Measurements from ENCODE around the gene THSD7B. TPM values are rescaled to one million over a fixed set of nuclear protein-coding genes. Genes with fewer than 3 reads are reported as not detected.

Gene THSD7B
- total RNA-seq, 1 experiment from 2014 or later: 6.9 TPM

GRCh38 chr2:137167651-137168050, 402.3 kb downstream of the THSD7B start:
- Mint-ChIP-seq H3K36me3 (ENCODE audit: insufficient read depth, unreplicated experiment) (no peaks in the 10 kb centered on the region), H3K27me3 (ENCODE audit: insufficient read depth, unreplicated experiment) (no peaks in the 10 kb centered on the region), H3K9me3 (ENCODE audit: unreplicated experiment) (peaks cover 12% of the 10 kb centered on the region), H3K27ac (ENCODE audit: unreplicated experiment) (no peak overlapping the region), H3K4me1 (ENCODE audit: low read depth, unreplicated experiment) (peaks cover 10% of the 10 kb centered on the region), H3K4me3 (ENCODE audit: unreplicated experiment) (no peak overlapping the region)
- no peak for DNase-seq
- BruUV-seq (replicated peaks): no TSS peak
- Histone ChIP-seq H3K27me3 (replicated peaks; ENCODE audit: control insufficient read depth, insufficient read depth, low read length) (no peaks in the 10 kb centered on the region), H3K9me3 (no peaks in the 10 kb centered on the region), H3K4me3 (ENCODE audit: low read depth, low read length) (no peak overlapping the region), H3K36me3 (ENCODE audit: control insufficient read depth, insufficient read depth, low read length) (no peaks in the 10 kb centered on the region), H3K4me1 (peaks cover 11% of the 10 kb centered on the region)
- intact Hi-C loops (cut with micrococcal nuclease; ENCODE audit: unreplicated experiment): no loop called here
- ChIA-PET CTCF (no interaction called here), POLR2A (no interaction called here)
- TF ChIP-seq CTCF (IDR thresholded peaks at IDR 0.05; ENCODE audit: insufficient read depth in 1 of 2, low read depth in 1 of 2, low read length in 1 of 2, severe bottlenecking in 1 of 2, unreplicated experiment in 1 of 2): no peak

- no peaks in the 10 kb centered on the region for H3K36me3 Mint-ChIP-seq (ENCODE audit: insufficient read depth, unreplicated experiment)
- H3K4me3 Mint-ChIP-seq (ENCODE audit: unreplicated experiment): no peak overlapping the region
- H3K4me3 ChIP-seq (ENCODE audit: low read depth, low read length): no peak overlapping the region
- no peak for DNase-seq
- intact Hi-C loops (cut with micrococcal nuclease; ENCODE audit: unreplicated experiment): no loop called here
- no peaks in the 10 kb centered on the region for H3K27me3 Mint-ChIP-seq (ENCODE audit: insufficient read depth, unreplicated experiment)
- no peaks in the 10 kb centered on the region for H3K27me3 ChIP-seq (replicated peaks; ENCODE audit: control insufficient read depth, insufficient read depth, low read length)
- ChIA-PET POLR2A (no interaction called here), CTCF (no interaction called here)
- BruUV-seq (replicated peaks): no TSS peak
- H3K4me1 Mint-ChIP-seq (ENCODE audit: low read depth, unreplicated experiment): peaks cover 19% of the 10 kb centered on the region
- H3K9me3 Mint-ChIP-seq (ENCODE audit: unreplicated experiment): peaks cover 4% of the 10 kb centered on the region
- no peak for TF ChIP-seq CTCF (IDR thresholded peaks at IDR 0.05; ENCODE audit: insufficient read depth in 1 of 2, low read depth in 1 of 2, low read length in 1 of 2, severe bottlenecking in 1 of 2, unreplicated experiment in 1 of 2)
- no peaks in the 10 kb centered on the region for H3K36me3 ChIP-seq (ENCODE audit: control insufficient read depth, insufficient read depth, low read length)
- peaks cover 19% of the 10 kb centered on the region for H3K4me1 ChIP-seq
- no peaks in the 10 kb centered on the region for H3K9me3 ChIP-seq
- H3K27ac Mint-ChIP-seq (ENCODE audit: unreplicated experiment): no peak overlapping the region
Observed at GRCh38 chr2:137168552-137168951, 403.2 kb downstream of the THSD7B start.

GRCh38 chr2:137172162-137172561, 406.8 kb downstream of the THSD7B start:
- H3K36me3 Mint-ChIP-seq (ENCODE audit: insufficient read depth, unreplicated experiment): no peaks in the 10 kb centered on the region
- H3K4me1 Mint-ChIP-seq (ENCODE audit: low read depth, unreplicated experiment): peaks cover 19% of the 10 kb centered on the region
- Histone ChIP-seq H3K27me3 (replicated peaks; ENCODE audit: control insufficient read depth, insufficient read depth, low read length) (no peaks in the 10 kb centered on the region), H3K9me3 (no peaks in the 10 kb centered on the region), H3K36me3 (ENCODE audit: control insufficient read depth, insufficient read depth, low read length) (no peaks in the 10 kb centered on the region), H3K4me1 (peaks cover 19% of the 10 kb centered on the region), H3K4me3 (ENCODE audit: low read depth, low read length) (no peak overlapping the region)
- BruUV-seq (replicated peaks): no TSS peak
- ChIA-PET POLR2A (no interaction called here), CTCF (interaction anchor here (0.6 to 0.9 kb wide), 4 partner anchors 9 to 748 kb away, joined by 3 to 5 read pairs (median 4); no protein-coding TSS in a partner anchor)
- TF ChIP-seq CTCF (IDR thresholded peaks at IDR 0.05; ENCODE audit: insufficient read depth in 1 of 2, low read depth in 1 of 2, low read length in 1 of 2, severe bottlenecking in 1 of 2, unreplicated experiment in 1 of 2): no peak
- no peaks in the 10 kb centered on the region for H3K9me3 Mint-ChIP-seq (ENCODE audit: unreplicated experiment)
- intact Hi-C loops (cut with micrococcal nuclease; ENCODE audit: unreplicated experiment): loop anchor here (1.0 to 2.0 kb wide), 2 partner anchors 36 to 39 kb away; no protein-coding TSS in a partner anchor
- peak in 1 of 2 experiments; percentile 18 for DNase-seq
- no peak overlapping the region for H3K4me3 Mint-ChIP-seq (ENCODE audit: unreplicated experiment)
- H3K27me3 Mint-ChIP-seq (ENCODE audit: insufficient read depth, unreplicated experiment): no peaks in the 10 kb centered on the region
- no peak overlapping the region for H3K27ac Mint-ChIP-seq (ENCODE audit: unreplicated experiment)

Measured in Caco-2 (cell line).